ENCODE results near the gene MEAK7.
"Not testable (repeated sequence)": the region's sequence is repeated elsewhere in the genome, so short reads cannot be mapped to it uniquely, and the experiment has no call there.

The MEAK7 gene

GRCh38 chr16:84532855-84533486 is 28.5 kb upstream of the MEAK7 start:
- FAIRE-seq, result no peak

GRCh38 chr16:84532291-84532724 is 27.8 kb upstream of the MEAK7 start:
- FAIRE-seq, result no peak

- no peak for FAIRE-seq
Observed at GRCh38 chr16:84531671-84532111, 27.2 kb upstream of the MEAK7 start.

- no peak for FAIRE-seq
Observed at GRCh38 chr16:84530590-84530989, 26.1 kb upstream of the MEAK7 start.

GRCh38 chr16:84529607-84530006 is 25.1 kb upstream of the MEAK7 start:
- FAIRE-seq, result no peak

GRCh38 chr16:84528322-84528721 is 23.9 kb upstream of the MEAK7 start:
- FAIRE-seq, result no peak

- FAIRE-seq, result no peak
Observed at GRCh38 chr16:84527532-84528269, 23.2 kb upstream of the MEAK7 start.

GRCh38 chr16:84526794-84527531 is 22.5 kb upstream of the MEAK7 start:
- FAIRE-seq, result no peak

GRCh38 chr16:84524941-84525581 is 20.6 kb upstream of the MEAK7 start:
- not testable (repeated sequence) for FAIRE-seq

- no peak for FAIRE-seq
Observed at GRCh38 chr16:84524346-84524920, 20.0 kb upstream of the MEAK7 start.

GRCh38 chr16:84521497-84521770 is 17.0 kb upstream of the MEAK7 start:
- FAIRE-seq, result no peak

- FAIRE-seq, result no peak
Observed at GRCh38 chr16:84520725-84521496, 16.5 kb upstream of the MEAK7 start.

GRCh38 chr16:84519855-84520254 is 15.4 kb upstream of the MEAK7 start:
- no peak for FAIRE-seq

- no peak for FAIRE-seq
Observed at GRCh38 chr16:84518804-84519341, 14.4 kb upstream of the MEAK7 start.

GRCh38 chr16:84518220-84518619 is 13.8 kb upstream of the MEAK7 start:
- not testable (repeated sequence) for FAIRE-seq

- FAIRE-seq, result no peak
Observed at GRCh38 chr16:84517366-84517765, 12.9 kb upstream of the MEAK7 start.

- FAIRE-seq, result no peak
Observed at GRCh38 chr16:84514874-84515835, 10.7 kb upstream of the MEAK7 start.

- no peak for FAIRE-seq
Observed at GRCh38 chr16:84514295-84514873, 9.9 kb upstream of the MEAK7 start.

- no peak for FAIRE-seq
Observed at GRCh38 chr16:84513666-84514065, 9.2 kb upstream of the MEAK7 start.

GRCh38 chr16:84513123-84513522 is 8.7 kb upstream of the MEAK7 start:
- no peak for FAIRE-seq
